Panc1 (cell line): ENCODE results near the gene SGIP1. TPM values are rescaled to one million over a fixed set of nuclear protein-coding genes. Genes with fewer than 3 reads are reported as not detected.

ENCODE experiments used
- ATAC-seq: fragments of 200-7000 bp; cut with Tn5 transposase; 2 replicates; pipeline ENCODE4 v1.9.1; 2020; ENCODE audit warnings: mild to moderate bottlenecking, moderate library complexity
- BruUV-seq: library from RNA; stranded (reverse); fragments of 400-500 nt; replicated peaks from 2 replicates; lab custom pipeline; 2021; lab: Mats Ljungman, UMichigan
- CTCF ChIA-PET: fragments of 300-600 bp; sonication (Branson Sonifier 250); formaldehyde crosslinking; loops from one replicate; lab custom pipeline; 2022; ENCODE audit warnings: antibody characterized with exemption; lab: Charles Lee
- POLR2A ChIA-PET: fragments of 300-600 bp; sonication (Branson Sonifier 250); formaldehyde crosslinking; loops from one replicate; lab custom pipeline; 2022; ENCODE audit warnings: antibody characterized with exemption; lab: Charles Lee
- DNase-seq: peaks from one replicate; pipeline ENCODE4 v3.0.0-alpha.2; 2010; ENCODE audit warnings: low read depth, low spot score
- H3K27ac ChIP-seq: 2 replicates; pipeline ENCODE4 v1.5.1; 2011; ENCODE audit warnings: mild to moderate bottlenecking, low read length, inconsistent platforms
- H3K27me3 ChIP-seq: fragments of 200-500 bp; sonication (Bioruptor generic); 2 replicates; pipeline ENCODE4 v1.6.0; 2014; ENCODE audit warnings: low read length, inconsistent platforms; ENCODE audit not compliant: control insufficient read depth, insufficient read depth
- H3K36me3 ChIP-seq: fragments of 200-500 bp; sonication (Bioruptor generic); 2 replicates; pipeline ENCODE4 v1.5.1; 2014; ENCODE audit warnings: inconsistent platforms, mild to moderate bottlenecking, low read length, moderate library complexity; ENCODE audit not compliant: control insufficient read depth, insufficient read depth
- H3K4me1 ChIP-seq: 2 replicates; pipeline ENCODE4 v1.5.1; 2011; ENCODE audit warnings: inconsistent platforms, mild to moderate bottlenecking, low read length, moderate library complexity; ENCODE audit not compliant: control insufficient read depth, insufficient read depth
- H3K4me3 ChIP-seq, 2 experiments: 2 replicates each; pipeline ENCODE4 v1.5.1; 2011 to 2012; ENCODE audit warnings: low read depth in 2 of 2, low read length in 2 of 2, mild to moderate bottlenecking in 2 of 2, inconsistent platforms in 1 of 2, moderate library complexity in 1 of 2
- H3K9me3 ChIP-seq: fragments of 200-500 bp; sonication (Bioruptor generic); 2 replicates; pipeline ENCODE4 v1.5.1; 2014; ENCODE audit warnings: low read depth, mild to moderate bottlenecking, inconsistent platforms, low read length, moderate library complexity; ENCODE audit not compliant: control insufficient read depth, insufficient read depth
- CTCF ChIP-seq: fragments of 450-650 bp; IDR thresholded peaks from 2 replicates; pipeline ENCODE4 v1.5.1; 2017; ENCODE audit warnings: mild to moderate bottlenecking
- POLR2AphosphoS5 ChIP-seq: IDR thresholded peaks from 2 replicates; pipeline ENCODE4 v1.6.1; 2012; ENCODE audit warnings: mild to moderate bottlenecking, low read depth, low read length, moderate library complexity
- REST ChIP-seq, 2 experiments: IDR thresholded peaks; 2 replicates each; pipeline ENCODE4 v1.6.1; 2011 to 2012; ENCODE audit warnings: low read depth in 2 of 2, control low read depth in 1 of 2, low read length in 1 of 2, mild to moderate bottlenecking in 1 of 2, moderate library complexity in 1 of 2; ENCODE audit not compliant: insufficient read depth in 1 of 2
- SIN3A ChIP-seq: IDR thresholded peaks from 2 replicates; pipeline ENCODE4 v1.6.1; 2012; ENCODE audit warnings: low read depth, mild to moderate bottlenecking, low read length, moderate library complexity, borderline replicate concordance; ENCODE audit not compliant: insufficient read depth
- TCF7L2 ChIP-seq: IDR thresholded peaks from 2 replicates; pipeline ENCODE4 v1.6.1; 2011; ENCODE audit warnings: mild to moderate bottlenecking, low read depth, low read length, inconsistent platforms
- in situ Hi-C: cut with HindIII; loops from 2 replicates; pipeline ENCODE4 v1.10.0; 2016; ENCODE audit warnings: low sequenced_read_pairs, low pct_unique_long_range_greater_than_20kb
- intact Hi-C: fragments of 100-400 bp; cut with micrococcal nuclease; formaldehyde crosslinking; loops from one replicate; pipeline ENCODE4 v1.10.0; 2022; ENCODE audit not compliant: unreplicated experiment
- total RNA-seq: library from RNA; stranded (reverse); gene quantifications from one replicate; pipeline ENCODE4 v1.2.1, GENCODE V29; 2021; ENCODE audit not compliant: unreplicated experiment

SGIP1 gene
- total RNA-seq, 1 experiment from 2014 or later = 1.6 TPM

GRCh38 chr1:66774438-66774837 lies 240.5 kb downstream of the SGIP1 start:
- DNase-seq = no peak
- CTCF ChIA-PET = no interaction called here
- intact Hi-C loops = no loop called here
- POLR2A ChIA-PET = no interaction called here
- Histone ChIP-seq H3K27ac (no peak overlapping the region), H3K27me3 (peaks cover 2% of the 10 kb centered on the region; the same call in 1 of the 2 replicates), H3K4me1 (no peaks in the 10 kb centered on the region), H3K36me3 (no peaks in the 10 kb centered on the region), H3K9me3 (no peaks in the 10 kb centered on the region), H3K4me3 (no peak overlapping the region)
- no peak for ATAC-seq
- in situ Hi-C loops = no loop called here
- TF ChIP-seq CTCF (no peak), TCF7L2 (no peak), POLR2AphosphoS5 (no peak), SIN3A (no peak), REST (IDR thresholded peaks at IDR 0.05; ENCODE audit: insufficient read depth in 1 of 2, low read depth in 2 of 2, low read length in 1 of 2) (no peak)
- no TSS peak for BruUV-seq

GRCh38 chr1:66775646-66776045 lies 241.7 kb downstream of the SGIP1 start:
- Histone ChIP-seq H3K9me3 (no peaks in the 10 kb centered on the region), H3K27me3 (peaks cover 2% of the 10 kb centered on the region; the same call in 1 of the 2 replicates), H3K36me3 (no peaks in the 10 kb centered on the region), H3K4me1 (no peaks in the 10 kb centered on the region), H3K4me3 (no peak overlapping the region), H3K27ac (no peak overlapping the region)
- in situ Hi-C loops (no loop called here), intact Hi-C loops (no loop called here)
- DNase-seq (no peak), ATAC-seq (no peak)
- BruUV-seq = no TSS peak
- TF ChIP-seq SIN3A = no peak
- TF ChIP-seq REST (IDR thresholded peaks at IDR 0.05; ENCODE audit: insufficient read depth in 1 of 2, low read depth in 2 of 2, low read length in 1 of 2) = no peak
- TF ChIP-seq POLR2AphosphoS5 = no peak
- TF ChIP-seq CTCF = no peak
- no peak for TF ChIP-seq TCF7L2
- POLR2A ChIA-PET = no interaction called here
- CTCF ChIA-PET = no interaction called here
